Glomerular visceral epithelial cell (primary cell): Measurements from ENCODE around the gene C14orf93.
A peak's percentile ranks its signal among the peaks of the same experiment; 100 is the strongest.

Experiments used
- DNase-seq: peaks from one replicate; pipeline ENCODE4 v3.0.0-alpha.2; 2016; ENCODE audit errors: extremely low spot score

The C14orf93 gene

DNA sequence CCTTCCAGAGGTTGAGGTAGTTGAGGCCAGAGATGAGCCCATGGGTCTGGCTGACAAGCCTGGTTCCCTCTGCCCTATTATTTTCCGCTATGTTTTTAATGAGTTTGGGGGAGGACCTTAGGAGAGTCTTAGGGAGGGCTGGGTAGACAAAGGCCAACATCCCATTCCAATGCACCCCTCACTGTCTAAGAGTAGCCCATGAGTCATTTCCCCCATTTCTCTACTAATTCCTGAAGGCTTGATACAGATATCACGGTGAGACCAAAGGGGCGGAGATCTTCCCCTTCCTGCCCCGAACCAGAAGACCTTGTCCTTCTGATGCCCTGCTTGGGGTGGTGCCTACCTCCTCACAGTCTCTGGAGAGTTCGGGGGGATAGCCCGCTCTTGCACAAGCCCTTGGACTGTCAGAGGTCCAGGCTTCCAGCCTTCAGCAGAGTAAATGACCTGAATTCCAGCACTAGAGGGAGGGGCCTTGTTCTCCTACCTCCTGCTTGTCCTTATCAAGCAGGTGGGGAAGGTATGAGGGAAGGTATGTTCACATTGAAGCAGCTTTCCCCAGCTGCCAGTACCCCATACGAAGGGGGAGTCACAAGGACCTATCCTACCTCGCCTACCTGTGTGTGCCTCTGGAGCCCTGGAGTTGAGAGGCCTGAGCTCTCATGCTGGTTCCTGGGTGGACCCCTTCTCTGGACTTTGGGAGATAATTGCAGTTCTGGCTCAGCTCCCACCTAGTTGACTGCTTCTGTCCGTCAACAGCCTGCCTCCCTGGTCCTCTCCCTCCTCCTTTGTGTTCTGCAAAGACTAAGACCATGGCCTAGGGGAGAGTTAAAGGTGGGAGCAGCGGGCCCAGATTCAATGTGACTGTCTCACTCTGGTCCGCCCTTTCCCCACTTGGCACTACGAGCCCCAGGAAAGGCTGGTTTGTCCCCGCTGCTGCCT is 35.7 kb upstream of the C14orf93 start:
- DNase-seq = no peak

GRCh38 chr14:23044840-23045239 is 34.9 kb upstream of the C14orf93 start:
- no peak for DNase-seq

GRCh38 chr14:23043754-23044153 is 33.8 kb upstream of the C14orf93 start:
- no peak for DNase-seq

- DNase-seq = no peak
Observed at GRCh38 chr14:23043145-23043544, 33.2 kb upstream of the C14orf93 start.

DNA sequence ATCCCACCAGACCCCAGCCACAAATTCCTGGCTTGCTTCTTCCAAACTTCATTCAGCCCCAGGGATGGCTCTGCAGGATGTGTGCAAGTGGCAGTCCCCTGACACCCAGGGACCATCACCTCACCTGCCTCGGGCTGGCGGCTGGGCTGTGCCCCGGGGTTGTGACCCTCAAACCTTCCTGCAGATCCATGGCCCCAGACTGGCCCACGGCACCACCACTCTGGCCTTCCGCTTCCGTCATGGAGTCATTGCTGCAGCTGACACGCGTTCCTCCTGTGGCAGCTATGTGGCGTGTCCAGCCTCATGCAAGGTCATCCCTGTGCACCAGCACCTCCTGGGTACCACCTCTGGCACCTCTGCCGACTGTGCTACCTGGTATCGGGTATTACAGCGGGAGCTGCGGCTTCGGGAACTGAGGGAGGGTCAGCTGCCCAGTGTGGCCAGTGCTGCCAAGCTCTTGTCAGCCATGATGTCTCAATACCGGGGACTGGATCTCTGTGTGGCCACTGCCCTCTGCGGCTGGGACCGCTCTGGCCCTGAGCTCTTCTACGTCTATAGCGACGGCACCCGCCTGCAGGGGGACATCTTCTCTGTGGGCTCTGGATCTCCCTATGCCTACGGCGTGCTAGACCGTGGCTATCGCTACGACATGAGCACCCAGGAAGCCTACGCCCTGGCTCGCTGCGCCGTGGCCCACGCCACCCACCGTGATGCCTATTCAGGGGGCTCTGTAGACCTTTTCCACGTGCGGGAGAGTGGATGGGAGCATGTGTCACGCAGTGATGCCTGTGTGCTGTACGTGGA is 32.4 kb upstream of the C14orf93 start, which contains the start of gene PSMB11:
Gene PSMB11, plus strand, starts transcription at position 51 of the 804 bp plus-strand sequence. Its CDS starts 14 bp downstream, at position 65.
- DNase-seq = no peak

DNA sequence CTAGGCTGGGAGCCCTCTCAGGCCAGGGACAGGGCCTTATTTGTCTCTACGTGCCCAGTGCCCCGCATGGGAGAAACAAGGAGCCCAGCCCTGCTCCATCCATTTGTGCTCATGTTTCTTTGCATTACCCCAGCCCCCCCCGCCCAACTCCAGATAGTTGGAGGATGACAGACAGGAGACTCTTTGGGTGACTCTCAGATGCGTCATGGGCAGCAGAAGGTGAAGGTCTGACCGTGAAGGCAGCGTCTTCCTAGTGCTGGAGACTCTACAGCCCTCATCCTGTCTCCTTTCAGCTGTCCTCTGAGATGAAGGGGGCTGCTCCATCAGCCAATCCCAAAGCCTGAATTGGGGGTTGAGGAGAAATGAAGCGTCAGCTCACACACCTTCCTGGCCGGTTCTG is 31.8 kb upstream of the C14orf93 start:
- no peak for DNase-seq

- no peak for DNase-seq
Observed at GRCh38 chr14:23040100-23040499, 30.2 kb upstream of the C14orf93 start.

- no peak for DNase-seq
Observed at GRCh38 chr14:23035303-23036144, 25.6 kb upstream of the C14orf93 start.

DNA sequence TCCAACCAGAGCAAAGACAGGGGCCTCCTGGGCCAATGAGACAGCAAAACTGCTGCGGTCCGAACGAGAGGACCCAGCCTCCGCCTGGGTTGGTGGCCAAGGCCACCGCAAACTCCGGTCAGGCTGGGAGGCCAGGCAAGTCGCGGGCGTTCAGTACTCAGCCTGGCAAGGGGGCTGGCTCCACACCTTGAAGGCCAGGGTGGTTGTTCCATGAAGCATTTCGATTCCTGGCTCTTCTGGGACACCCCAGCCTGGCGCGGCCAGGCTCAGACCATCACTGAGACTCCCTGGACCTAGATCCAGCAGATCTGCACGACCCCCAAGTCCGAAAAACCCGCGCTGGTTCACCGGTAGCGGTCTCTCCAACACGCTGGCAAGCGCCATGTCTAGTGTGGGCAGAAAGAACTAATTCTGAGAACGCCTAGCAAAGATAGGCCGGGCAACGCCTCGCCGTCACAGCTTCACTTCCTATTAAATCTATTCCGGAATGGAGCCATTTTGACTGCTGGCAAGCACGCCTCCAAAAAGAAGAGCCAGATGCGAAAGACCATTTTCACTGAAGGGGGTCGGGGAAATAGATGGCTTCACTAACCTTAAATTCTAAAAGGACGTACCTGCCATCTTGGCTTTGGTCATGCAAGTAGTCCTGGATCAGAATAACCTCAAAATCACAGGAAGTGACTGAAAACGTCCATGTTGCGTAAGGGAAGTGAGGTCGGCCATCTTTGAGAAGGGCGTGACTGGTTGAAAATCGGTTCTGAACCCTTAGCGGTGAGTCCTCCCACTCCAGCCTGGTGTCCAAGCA is 24.8 kb upstream of the C14orf93 start, which contains the start of gene PSMB5:
Gene PSMB5, minus strand, starts transcription at position 403 of the 805 bp plus-strand sequence. Its CDS starts 19 bp downstream, at position 384.
- peak; percentile 95 for DNase-seq

DNA sequence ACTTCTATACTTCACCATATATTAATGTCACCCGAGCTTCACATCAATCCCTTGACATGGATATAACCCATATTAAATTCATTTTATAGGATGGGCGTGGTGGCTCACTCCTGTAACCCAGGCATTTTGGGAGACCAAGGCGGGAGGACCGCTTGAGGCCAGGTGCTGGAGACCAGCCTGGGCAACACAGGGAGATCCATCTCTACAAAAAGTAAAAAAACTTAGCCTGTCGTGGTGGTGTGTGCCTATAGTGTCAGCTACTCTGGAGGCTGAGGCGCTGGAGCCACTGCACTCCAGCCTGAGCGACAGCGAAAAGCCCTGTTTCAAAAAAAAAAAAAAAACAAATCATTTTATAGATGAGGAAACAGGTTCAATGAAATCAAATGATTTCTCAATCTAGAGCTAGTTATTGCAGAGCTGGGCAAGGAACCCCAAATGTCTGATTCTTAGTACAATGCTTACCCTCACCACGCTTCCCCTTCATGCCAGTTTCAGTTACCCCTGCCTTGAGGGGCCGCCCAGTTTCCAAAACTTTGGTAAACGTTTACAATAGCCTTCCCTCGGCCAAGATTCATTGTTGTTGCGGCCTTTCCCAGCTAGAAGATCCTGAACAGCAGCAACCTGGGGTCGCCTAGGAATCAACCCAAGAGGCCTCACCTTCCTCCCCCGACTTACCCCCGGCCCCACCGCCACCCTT is 24.0 kb upstream of the C14orf93 start:
- DNase-seq = no peak

DNA sequence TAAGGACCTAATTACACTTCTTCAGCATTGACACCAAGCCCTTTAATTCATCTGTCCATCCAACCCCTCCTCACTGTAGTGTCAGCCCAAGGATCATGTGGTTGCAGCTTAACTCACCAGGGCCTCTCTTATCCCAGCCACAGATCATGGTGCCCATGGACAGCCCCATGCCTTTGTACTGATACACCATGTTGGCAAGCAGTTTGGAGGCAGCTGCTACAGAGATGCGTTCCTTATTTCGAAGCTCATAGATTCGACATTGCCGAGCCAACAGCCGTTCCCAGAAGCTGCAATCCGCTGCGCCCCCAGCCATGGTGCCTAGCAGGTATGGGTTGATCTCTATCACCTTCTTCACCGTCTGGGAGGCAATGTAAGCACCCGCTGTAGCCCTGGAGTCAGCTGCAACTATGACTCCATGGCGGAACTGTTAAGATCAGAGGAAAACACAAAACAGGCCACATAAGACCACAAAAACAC is 23.3 kb upstream of the C14orf93 start:
- no peak for DNase-seq

GRCh38 chr14:23030936-23031335 is 21.0 kb upstream of the C14orf93 start:
- no peak for DNase-seq

DNA sequence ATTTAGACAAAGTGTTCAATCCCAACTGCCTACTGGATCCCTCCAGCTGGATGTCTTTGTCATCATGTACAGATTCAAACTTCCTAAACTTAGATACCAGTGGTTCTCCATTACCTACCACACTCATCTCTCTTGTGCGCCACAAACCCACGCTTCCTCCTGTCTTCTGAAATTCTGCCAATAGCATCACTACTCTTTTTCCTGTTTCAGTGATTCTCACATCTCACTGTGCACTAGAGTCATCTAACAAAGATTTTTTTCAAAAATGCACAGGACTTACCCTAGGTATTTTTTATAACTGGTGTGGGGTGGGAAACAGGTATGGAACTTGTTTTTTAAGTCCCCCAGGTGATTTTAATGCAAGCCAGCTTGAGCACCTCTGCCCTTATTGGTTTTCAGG is 18.9 kb upstream of the C14orf93 start:
- DNase-seq = no peak

- no peak for DNase-seq
Observed at GRCh38 chr14:23025151-23025814, 15.3 kb upstream of the C14orf93 start.

DNA sequence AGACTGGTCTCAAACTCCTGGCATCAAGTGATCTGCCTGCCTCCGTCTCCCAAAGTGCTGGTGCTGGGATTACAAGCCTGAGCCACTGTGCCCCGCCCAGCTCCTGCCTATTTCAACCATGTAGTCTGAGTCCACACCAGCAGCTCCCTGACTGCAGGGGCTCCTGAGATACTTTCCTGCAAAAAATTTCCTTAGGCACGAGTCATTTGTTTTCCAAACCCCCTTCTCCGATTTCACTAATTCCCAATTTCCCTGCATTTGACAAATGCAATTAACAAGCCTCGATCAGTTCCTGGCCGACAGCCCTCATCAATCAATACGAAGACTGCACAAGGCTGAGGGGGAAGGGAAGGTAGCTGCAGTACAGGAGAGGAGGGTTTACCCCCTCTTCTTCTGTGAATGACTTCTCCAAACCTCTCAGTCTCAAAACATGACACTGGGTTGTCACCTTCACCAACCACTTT is 14.7 kb upstream of the C14orf93 start:
- DNase-seq = no peak

DNA sequence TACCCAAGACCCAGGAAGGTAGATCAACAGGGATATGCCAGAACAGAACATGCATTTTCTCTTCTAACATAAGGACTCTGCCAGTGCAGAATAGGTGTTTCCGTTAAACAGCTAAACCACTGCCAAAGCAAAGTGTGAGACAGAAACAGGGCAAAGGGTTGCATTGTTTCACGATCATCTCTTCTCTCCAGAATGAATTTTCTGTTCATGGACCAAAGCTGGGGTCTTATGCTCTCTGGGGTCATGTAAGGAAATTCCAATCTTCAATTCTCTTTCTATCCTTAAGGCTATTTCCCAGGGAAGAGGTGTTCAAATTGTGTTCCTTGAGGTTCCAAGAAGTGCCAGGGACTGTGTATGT is 13.8 kb upstream of the C14orf93 start:
- no peak for DNase-seq

DNA sequence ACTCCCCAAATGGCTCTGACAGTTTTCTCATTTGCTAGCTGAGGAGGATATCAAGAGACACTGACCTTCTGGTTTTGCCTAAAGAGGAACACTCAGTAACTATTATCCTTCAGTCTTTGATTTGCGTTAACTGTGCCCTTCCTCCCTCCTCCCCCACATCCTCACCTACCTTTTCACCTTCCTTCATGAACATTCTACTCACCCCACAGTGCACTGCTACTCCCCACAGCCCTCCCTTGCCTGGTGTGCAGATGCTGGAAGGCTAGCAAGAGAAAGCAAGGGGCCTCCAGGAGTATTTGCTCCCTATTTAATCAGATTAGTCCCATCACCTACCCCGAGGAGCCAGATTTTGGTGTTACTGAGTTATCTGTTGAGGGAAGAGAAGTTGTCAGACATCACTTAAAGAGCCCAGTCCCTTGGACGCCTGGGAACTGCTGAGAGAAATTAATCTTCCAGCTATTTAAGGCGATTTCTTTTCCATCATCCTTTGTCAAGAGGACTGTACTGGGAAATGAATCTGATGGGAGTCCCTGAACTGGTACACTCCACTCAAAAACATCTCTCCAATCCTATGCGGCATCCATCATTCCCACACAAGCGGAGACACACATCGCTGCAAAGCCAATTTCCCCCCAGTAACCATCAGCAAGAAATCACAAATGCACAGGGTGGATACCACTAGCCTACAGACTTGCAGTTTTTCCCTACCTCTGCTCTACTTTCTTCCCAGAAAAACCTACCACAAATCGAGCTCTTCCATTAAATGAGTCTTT is 13.3 kb upstream of the C14orf93 start:
- no peak for DNase-seq

GRCh38 chr14:23021889-23022442 is 12.0 kb upstream of the C14orf93 start:
- no peak for DNase-seq
